GM12865 (cell line): ENCODE data around the gene MGMT.

Experiments used
- DNase-seq: peaks from one replicate; pipeline ENCODE4 v3.0.0; 2010; ENCODE audit warnings: low read depth
- H3K4me3 ChIP-seq: 2 replicates; pipeline ENCODE4 v1.5.1; 2011; ENCODE audit warnings: mild to moderate bottlenecking, low read depth, low read length, control low read depth
- CTCF ChIP-seq: IDR thresholded peaks from 2 replicates; pipeline ENCODE4 v1.5.1; 2011; ENCODE audit warnings: low read length, control low read depth, low read depth, inconsistent platforms; ENCODE audit not compliant: insufficient read depth; ENCODE audit errors: missing control alignments

The MGMT gene

GRCh38 chr10:129645487-129645886 lies 178.4 kb downstream of the MGMT start:
- no peak for DNase-seq
- TF ChIP-seq CTCF = no peak
- H3K4me3 ChIP-seq = no peak overlapping the region

GRCh38 chr10:129646973-129647372 lies 179.9 kb downstream of the MGMT start:
- no peak overlapping the region for H3K4me3 ChIP-seq
- no peak for TF ChIP-seq CTCF
- no peak for DNase-seq

GRCh38 chr10:129647590-129647989 lies 180.5 kb downstream of the MGMT start:
- DNase-seq = no peak
- no peak overlapping the region for H3K4me3 ChIP-seq
- TF ChIP-seq CTCF = no peak

GRCh38 chr10:129648856-129649255 lies 181.8 kb downstream of the MGMT start:
- no peak overlapping the region for H3K4me3 ChIP-seq
- no peak for TF ChIP-seq CTCF
- no peak for DNase-seq

- H3K4me3 ChIP-seq = no peak overlapping the region
- no peak for TF ChIP-seq CTCF
- no peak for DNase-seq
Observed at GRCh38 chr10:129652021-129652420, 185.0 kb downstream of the MGMT start.

- DNase-seq = no peak
- no peak for TF ChIP-seq CTCF
- no peak overlapping the region for H3K4me3 ChIP-seq
Observed at GRCh38 chr10:129652521-129653201, 185.6 kb downstream of the MGMT start.

GRCh38 chr10:129653428-129653827 lies 186.4 kb downstream of the MGMT start:
- no peak overlapping the region for H3K4me3 ChIP-seq
- no peak for DNase-seq
- TF ChIP-seq CTCF = no peak
